Keratinocyte (primary cell): ENCODE data around the gene KIAA0586. TPM values are rescaled to one million over a fixed set of nuclear protein-coding genes. Genes with fewer than 3 reads are reported as not detected.

Source experiments
- DNase-seq: peaks from one replicate; pipeline ENCODE4 v3.0.0-alpha.2; 2011; ENCODE audit warnings: low read depth, missing footprints, low spot score
- FAIRE-seq: peaks from 2 replicates; lab custom pipeline; 2011; peaks lifted over from hg19 to GRCh38; lab: Jason Lieb, UNC
- H2AFZ ChIP-seq: 2 replicates; pipeline ENCODE4 v1.6.0; 2012; ENCODE audit warnings: low read length, control low read depth, inconsistent platforms; ENCODE audit not compliant: control insufficient read depth
- H3K27ac ChIP-seq: 2 replicates; pipeline ENCODE4 v1.5.1; 2011; ENCODE audit warnings: low read length; ENCODE audit not compliant: control insufficient read depth, insufficient read depth
- H3K27me3 ChIP-seq: 3 replicates; pipeline ENCODE4 v1.6.0; 2011; ENCODE audit warnings: low read length; ENCODE audit not compliant: control insufficient read depth, insufficient read depth; ENCODE audit errors: extremely low read depth
- H3K36me3 ChIP-seq, 2 experiments: 2 replicates in 1 of 2; 3 replicates in 1 of 2; pipeline ENCODE4 v1.5.1; 2011; ENCODE audit warnings: low read length in 2 of 2, mild to moderate bottlenecking in 1 of 2; ENCODE audit not compliant: control insufficient read depth in 2 of 2, insufficient read depth in 2 of 2; ENCODE audit errors: extremely low read depth in 1 of 2
- H3K4me1 ChIP-seq: 3 replicates; pipeline ENCODE4 v1.5.1; 2011; ENCODE audit warnings: low read length; ENCODE audit not compliant: control insufficient read depth, insufficient read depth; ENCODE audit errors: extremely low read depth
- H3K4me2 ChIP-seq: 3 replicates; pipeline ENCODE4 v1.6.0; 2011; ENCODE audit warnings: low read depth, low read length; ENCODE audit not compliant: control insufficient read depth, insufficient read depth; ENCODE audit errors: extremely low read depth
- H3K4me3 ChIP-seq, 3 experiments: fragments of 200-600 bp in 1 of 3; sonication (generic) in 1 of 3; 2 replicates in 2 of 3; 3 replicates in 1 of 3; pipeline ENCODE4 v1.5.1; 2011 to 2016; ENCODE audit warnings: low read length in 3 of 3, mild to moderate bottlenecking in 3 of 3, control low read depth in 2 of 3, inconsistent platforms in 1 of 3, low read depth in 1 of 3, mixed read lengths in 1 of 3, mixed run types in 1 of 3, moderate library complexity in 1 of 3; ENCODE audit not compliant: control insufficient read depth in 2 of 3, insufficient read depth in 2 of 3; ENCODE audit errors: extremely low read depth in 1 of 3
- H3K79me2 ChIP-seq: 2 replicates; pipeline ENCODE4 v1.6.0; 2012; ENCODE audit warnings: low read length; ENCODE audit not compliant: control insufficient read depth, insufficient read depth
- H3K9ac ChIP-seq: 3 replicates; pipeline ENCODE4 v1.6.0; 2011; ENCODE audit warnings: low read length; ENCODE audit not compliant: control insufficient read depth, insufficient read depth; ENCODE audit errors: extremely low read depth
- H3K9me1 ChIP-seq: 3 replicates; pipeline ENCODE4 v1.6.0; 2011; ENCODE audit warnings: low read length; ENCODE audit not compliant: control insufficient read depth, insufficient read depth; ENCODE audit errors: extremely low read depth
- H3K9me3 ChIP-seq: 2 replicates; pipeline ENCODE4 v1.5.1; 2012; ENCODE audit warnings: low read depth, low read length; ENCODE audit not compliant: control insufficient read depth
- H4K20me1 ChIP-seq: 3 replicates; pipeline ENCODE4 v1.6.0; 2011; ENCODE audit warnings: low read length; ENCODE audit not compliant: control insufficient read depth, insufficient read depth; ENCODE audit errors: extremely low read depth
- EZH2 ChIP-seq: IDR thresholded peaks from one replicate; pipeline ENCODE4 v1.6.1; 2012; ENCODE audit warnings: inconsistent platforms, mild to moderate bottlenecking, low read length, moderate library complexity
- dilution Hi-C: fragments of 300-500 bp; cut with MboI; formaldehyde crosslinking; loops from one replicate; pipeline ENCODE4 v1.7.0; 2020; ENCODE audit warnings: low sequenced_read_pairs; ENCODE audit not compliant: extremely low pct_ligation_motif_present
- polyA plus RNA-seq, 5 experiments: library from polyadenylated mRNA; depleted of rRNA in 3 of 5; stranded (reverse) in 3 of 5; stranded (forward) in 1 of 5; unstranded in 1 of 5; fragments of >200 nt; gene quantifications; 1 replicate in 1 of 5; 2 replicates in 3 of 5; 3 replicates in 1 of 5; pipeline versions ENCODE4 v1.2.1 to v1.2.3, GENCODE V29; 2011 to 2012; ENCODE audit warnings: missing spikeins in 2 of 5, low read depth in 1 of 5, low replicate concordance in 1 of 5
- TF ChIP-seq, protein P1 (sequence below), 3 experiments: IDR thresholded peaks in 1 of 3; conservative IDR thresholded peaks in 1 of 3; optimal IDR thresholded peaks in 1 of 3; 2 replicates in 2 of 3; 3 replicates in 1 of 3; pipeline versions ENCODE3 to v1.5.1; 2011; ENCODE audit warnings: low read length in 3 of 3, mild to moderate bottlenecking in 3 of 3, moderate library complexity in 2 of 3, control low read depth in 1 of 3, inconsistent platforms in 1 of 3; ENCODE audit not compliant: insufficient read depth in 2 of 3; ENCODE audit errors: extremely low read depth in 1 of 3

The KIAA0586 gene
- polyA plus RNA-seq, 1 donor (not counting 4 experiments of a cell fraction or from before 2014, with no cell fraction given) = 12.4 TPM

DNA sequence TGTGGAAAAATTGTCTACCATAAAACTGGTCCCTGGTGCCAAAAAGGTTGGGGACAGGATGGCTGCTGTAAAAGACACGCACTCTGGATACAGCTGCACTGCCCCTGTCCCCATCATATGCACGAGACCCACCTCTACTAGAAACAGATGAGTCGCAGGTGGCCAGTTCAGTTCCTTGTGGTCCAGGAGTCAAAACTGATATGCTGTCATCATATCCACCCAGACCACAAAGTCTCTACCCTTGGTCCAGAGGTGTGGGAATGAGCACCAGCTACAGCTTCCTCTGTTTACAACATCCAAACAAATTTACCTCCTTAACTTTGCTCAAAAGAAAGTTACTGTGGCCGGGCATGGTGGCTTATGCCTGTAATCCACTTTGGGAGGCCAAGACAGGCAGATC lies 166.5 kb downstream of the KIAA0586 start:
- Histone ChIP-seq H3K9me3 (no peaks in the 10 kb centered on the region), H4K20me1 (no peaks in the 10 kb centered on the region), H3K36me3 (no peaks in the 10 kb centered on the region), H3K9me1 (no peaks in the 10 kb centered on the region), H3K4me2 (no peak overlapping the region), H3K4me3 (no peak overlapping the region), H3K4me1 (no peaks in the 10 kb centered on the region), H2AFZ (no peak overlapping the region), H3K9ac (no peak overlapping the region), H3K27me3 (no peaks in the 10 kb centered on the region), H3K79me2 (no peaks in the 10 kb centered on the region), H3K27ac (no peak overlapping the region)
- no peak for TF ChIP-seq EZH2
- TF ChIP-seq, protein P1, sequence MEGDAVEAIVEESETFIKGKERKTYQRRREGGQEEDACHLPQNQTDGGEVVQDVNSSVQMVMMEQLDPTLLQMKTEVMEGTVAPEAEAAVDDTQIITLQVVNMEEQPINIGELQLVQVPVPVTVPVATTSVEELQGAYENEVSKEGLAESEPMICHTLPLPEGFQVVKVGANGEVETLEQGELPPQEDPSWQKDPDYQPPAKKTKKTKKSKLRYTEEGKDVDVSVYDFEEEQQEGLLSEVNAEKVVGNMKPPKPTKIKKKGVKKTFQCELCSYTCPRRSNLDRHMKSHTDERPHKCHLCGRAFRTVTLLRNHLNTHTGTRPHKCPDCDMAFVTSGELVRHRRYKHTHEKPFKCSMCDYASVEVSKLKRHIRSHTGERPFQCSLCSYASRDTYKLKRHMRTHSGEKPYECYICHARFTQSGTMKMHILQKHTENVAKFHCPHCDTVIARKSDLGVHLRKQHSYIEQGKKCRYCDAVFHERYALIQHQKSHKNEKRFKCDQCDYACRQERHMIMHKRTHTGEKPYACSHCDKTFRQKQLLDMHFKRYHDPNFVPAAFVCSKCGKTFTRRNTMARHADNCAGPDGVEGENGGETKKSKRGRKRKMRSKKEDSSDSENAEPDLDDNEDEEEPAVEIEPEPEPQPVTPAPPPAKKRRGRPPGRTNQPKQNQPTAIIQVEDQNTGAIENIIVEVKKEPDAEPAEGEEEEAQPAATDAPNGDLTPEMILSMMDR (optimal IDR thresholded peaks at IDR 0.05 in 1 of 3, IDR thresholded peaks at IDR 0.05 in 1 of 3, conservative IDR thresholded peaks at IDR 0.05 in 1 of 3; ENCODE audit: extremely low read depth in 1 of 3, insufficient read depth in 2 of 3, low read length in 3 of 3) = no peak
- no peak for FAIRE-seq
- no peak for DNase-seq
- dilution Hi-C loops = no loop called here

DNA sequence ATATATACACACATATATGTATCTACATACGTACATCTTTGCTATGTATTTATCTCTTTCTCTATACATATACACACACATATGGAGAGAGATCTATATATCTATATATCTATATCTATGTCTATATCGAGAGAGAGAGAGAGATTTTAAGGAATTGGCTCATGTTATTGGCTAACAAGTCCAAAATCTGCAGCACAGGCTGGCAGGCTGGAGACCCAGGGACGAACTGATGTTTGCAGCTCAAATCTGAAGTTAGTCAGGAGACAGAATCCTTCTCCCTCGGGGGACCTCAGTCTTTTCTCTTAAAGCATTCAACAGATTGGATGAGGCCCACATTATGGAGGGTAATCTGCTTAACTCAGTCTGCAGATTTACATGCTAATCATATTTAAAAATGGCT lies 169.5 kb downstream of the KIAA0586 start:
- H4K20me1 ChIP-seq = no peaks in the 10 kb centered on the region
- no peaks in the 10 kb centered on the region for H3K4me1 ChIP-seq
- no peak overlapping the region for H2AFZ ChIP-seq
- no peaks in the 10 kb centered on the region for H3K9me3 ChIP-seq
- FAIRE-seq = no peak
- dilution Hi-C loops = no loop called here
- TF ChIP-seq EZH2 = no peak
- TF ChIP-seq, protein P1 (optimal IDR thresholded peaks at IDR 0.05 in 1 of 3, IDR thresholded peaks at IDR 0.05 in 1 of 3, conservative IDR thresholded peaks at IDR 0.05 in 1 of 3; ENCODE audit: extremely low read depth in 1 of 3, insufficient read depth in 2 of 3, low read length in 3 of 3) = no peak
- no peaks in the 10 kb centered on the region for H3K9me1 ChIP-seq
- H3K27me3 ChIP-seq = no peaks in the 10 kb centered on the region
- H3K9ac ChIP-seq = no peak overlapping the region
- no peaks in the 10 kb centered on the region for H3K79me2 ChIP-seq
- H3K4me2 ChIP-seq = no peak overlapping the region
- H3K4me3 ChIP-seq = no peak overlapping the region
- DNase-seq = no peak
- H3K27ac ChIP-seq = no peak overlapping the region
- no peaks in the 10 kb centered on the region for H3K36me3 ChIP-seq
